NCI-H1436 (cell line): Measurements from ENCODE around the gene RCSD1.
"Not testable (repeated sequence)": the region's sequence is repeated elsewhere in the genome, so short reads cannot be mapped to it uniquely, and the experiment has no call there.

ENCODE experiments used
- DNase-seq: peaks from one replicate; lab custom pipeline; 2025; lab: John Stamatoyannopoulos, UW

Gene RCSD1

GRCh38 chr1:167716000-167716271, 85.9 kb downstream of the RCSD1 start:
- no peak for DNase-seq

- DNase-seq: no peak
These were observed 87.3 kb downstream of the RCSD1 start for GRCh38 chr1:167717351-167717750.

- no peak for DNase-seq
These were observed 89.1 kb downstream of the RCSD1 start for GRCh38 chr1:167718914-167719691.

- DNase-seq: not testable (repeated sequence)
These were observed 89.8 kb downstream of the RCSD1 start for GRCh38 chr1:167719715-167720421.

- no peak for DNase-seq
These were observed 91.1 kb downstream of the RCSD1 start for GRCh38 chr1:167720965-167721616.

GRCh38 chr1:167721617-167722151, 91.7 kb downstream of the RCSD1 start, which contains the start of gene MPZL1:
Gene MPZL1 (plus strand): TSS chr1:167721982. CDS start chr1:167722152, 170 bp downstream.
- DNase-seq: peak; percentile 85

GRCh38 chr1:167722152-167722869, 92.3 kb downstream of the RCSD1 start:
- no peak for DNase-seq

GRCh38 chr1:167722870-167723251, 92.8 kb downstream of the RCSD1 start:
- no peak for DNase-seq

GRCh38 chr1:167723707-167724323, 93.8 kb downstream of the RCSD1 start:
- no peak for DNase-seq

- DNase-seq: no peak
These were observed 96.0 kb downstream of the RCSD1 start for GRCh38 chr1:167726008-167726407.

GRCh38 chr1:167728818-167729410, 98.9 kb downstream of the RCSD1 start:
- DNase-seq: no peak

- DNase-seq: no peak
These were observed 104.2 kb downstream of the RCSD1 start for GRCh38 chr1:167734227-167734626.

GRCh38 chr1:167734841-167735240, 104.8 kb downstream of the RCSD1 start:
- DNase-seq: no peak

GRCh38 chr1:167737169-167737568, 107.1 kb downstream of the RCSD1 start:
- no peak for DNase-seq

- no peak for DNase-seq
These were observed 108.1 kb downstream of the RCSD1 start for GRCh38 chr1:167738158-167738557.

GRCh38 chr1:167739752-167740151, 109.7 kb downstream of the RCSD1 start:
- DNase-seq: no peak

GRCh38 chr1:167741103-167741502, 111.1 kb downstream of the RCSD1 start:
- not testable (repeated sequence) for DNase-seq

GRCh38 chr1:167742392-167743057, 112.5 kb downstream of the RCSD1 start:
- not testable (repeated sequence) for DNase-seq

GRCh38 chr1:167744901-167745300, 114.9 kb downstream of the RCSD1 start:
- no peak for DNase-seq

- no peak for DNase-seq
These were observed 116.1 kb downstream of the RCSD1 start for GRCh38 chr1:167746013-167746672.
